HG03280 (cell line): Measurements from ENCODE around the gene NXNL2.
A peak's percentile ranks its signal among the peaks of the same experiment; 100 is the strongest.

ENCODE experiments used
- ATAC-seq: cut with Tn5 transposase; IDR thresholded peaks from one replicate; pipeline ENCODE4 v1.9.1; 2021; ENCODE audit warnings: mild to moderate bottlenecking, moderate library complexity; ENCODE audit not compliant: unreplicated experiment

The NXNL2 gene

GRCh38 chr9:88577256-88578120 lies 42.5 kb downstream of the NXNL2 start:
- no peak for ATAC-seq

DNA sequence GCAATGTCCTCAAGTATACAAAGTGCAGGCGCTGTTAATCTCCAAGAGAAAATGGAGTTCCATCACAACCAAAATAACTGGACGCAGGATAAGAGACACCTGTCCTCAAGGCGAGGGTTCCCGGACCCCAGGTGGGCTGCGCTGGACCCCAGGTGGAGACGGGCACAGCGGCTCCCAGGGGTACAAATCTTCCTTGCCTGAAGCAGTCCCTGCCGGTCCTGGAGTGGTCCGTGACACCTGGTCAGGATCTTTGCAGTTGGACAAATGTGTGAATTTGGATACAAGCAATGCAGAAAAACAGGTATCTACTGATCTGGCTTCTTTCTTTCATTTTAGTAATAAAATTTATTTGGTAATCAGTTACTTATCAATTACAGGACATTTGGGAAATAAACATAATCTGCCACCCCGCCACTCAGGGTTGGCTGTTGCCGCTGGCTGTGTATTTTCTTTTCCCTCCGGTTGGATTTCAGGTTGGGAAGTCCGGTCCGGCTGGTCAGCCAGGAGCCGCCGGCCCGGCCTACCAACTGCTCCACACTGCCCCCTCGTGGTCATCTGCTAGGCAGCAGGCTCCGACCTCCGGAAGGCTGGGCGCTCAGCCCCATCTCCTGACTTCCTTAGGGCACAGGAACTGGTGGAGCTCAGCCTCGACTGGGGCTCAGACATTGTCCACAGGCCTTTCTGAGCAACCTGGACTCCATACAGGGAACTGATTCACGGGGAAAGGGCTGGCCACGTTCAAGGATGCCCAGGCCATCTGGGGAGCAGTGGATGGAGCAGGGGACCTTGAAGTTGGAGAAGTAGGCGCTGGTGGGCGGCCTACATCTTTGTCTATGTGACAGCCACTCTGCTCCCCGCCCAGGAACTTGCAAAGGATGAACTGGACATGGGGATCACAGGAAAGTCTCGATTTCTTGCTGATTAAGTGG lies 43.4 kb downstream of the NXNL2 start:
- ATAC-seq = peak; percentile 86

- no peak for ATAC-seq
Measured at GRCh38 chr9:88579050-88579715, 44.2 kb downstream of the NXNL2 start.

DNA sequence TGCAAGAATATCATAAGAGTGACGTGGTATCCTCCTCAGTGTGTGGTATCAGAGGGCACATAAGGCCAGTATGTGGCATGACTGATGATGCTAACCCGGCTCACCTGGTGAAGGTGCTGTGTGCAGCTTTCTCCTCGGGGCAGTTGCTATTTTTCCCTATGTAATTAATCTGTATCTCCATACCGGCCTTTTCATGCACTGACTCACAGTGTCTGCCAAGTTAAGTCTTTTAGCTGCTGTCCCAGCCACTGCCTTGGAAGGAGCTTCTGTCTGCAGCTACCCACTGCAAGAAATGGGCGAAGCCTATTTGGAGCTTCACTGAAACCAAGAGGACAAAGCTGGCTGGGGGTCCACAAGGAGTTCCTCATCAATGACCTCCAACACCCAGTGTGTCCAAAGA lies 46.0 kb downstream of the NXNL2 start:
- no peak for ATAC-seq

DNA sequence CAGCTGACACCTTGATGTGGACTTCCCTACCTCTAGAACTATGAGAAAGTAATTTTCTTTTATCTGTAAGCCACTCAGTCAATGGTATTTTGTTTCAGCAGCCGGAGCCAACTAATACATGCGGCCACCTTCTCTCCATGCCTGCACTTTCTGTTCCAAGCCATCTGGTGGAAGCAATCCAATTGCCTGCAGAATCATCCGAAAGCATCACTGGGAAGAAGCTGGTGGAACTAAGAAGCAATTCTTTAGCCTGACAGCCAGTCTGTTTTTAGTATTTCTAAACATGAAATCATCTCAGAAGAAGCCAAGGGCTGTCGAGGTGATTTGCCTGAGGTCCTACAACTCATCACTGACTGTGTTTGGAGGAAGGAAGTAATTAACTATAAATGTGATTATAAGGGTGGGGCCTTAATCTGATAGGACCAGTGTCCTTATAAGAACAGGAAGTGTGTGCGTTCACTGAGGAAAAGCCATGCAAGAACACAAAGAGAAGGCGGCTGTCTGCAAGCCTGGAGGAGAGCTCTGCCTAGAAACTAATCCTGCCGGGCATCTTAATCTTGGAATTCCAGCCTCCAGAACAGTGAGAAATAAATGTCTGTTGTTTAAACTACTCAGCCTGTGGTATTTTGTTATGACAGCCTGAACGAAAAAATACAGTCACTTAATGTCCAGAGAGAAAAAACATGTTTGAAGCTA lies 49.1 kb downstream of the NXNL2 start:
- ATAC-seq = no peak

DNA sequence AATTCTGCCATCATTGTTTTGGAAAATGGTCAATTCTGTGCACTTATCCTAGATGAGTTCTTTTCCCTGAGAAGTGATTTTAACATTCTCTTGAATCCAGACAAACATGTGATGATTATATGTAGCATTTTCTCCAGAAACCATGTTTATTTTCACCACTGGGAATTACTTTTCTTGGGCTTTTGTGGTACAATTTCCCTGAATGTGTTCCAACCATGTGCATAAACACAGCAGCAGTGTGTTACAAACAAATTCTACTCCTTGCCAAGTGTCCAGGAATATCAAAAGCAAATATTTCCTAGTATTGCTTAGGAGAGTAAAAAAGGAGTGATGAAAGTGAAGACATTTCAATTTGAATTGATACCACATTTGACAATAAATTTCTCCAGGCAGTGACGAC lies 50.4 kb downstream of the NXNL2 start:
- ATAC-seq = no peak

DNA sequence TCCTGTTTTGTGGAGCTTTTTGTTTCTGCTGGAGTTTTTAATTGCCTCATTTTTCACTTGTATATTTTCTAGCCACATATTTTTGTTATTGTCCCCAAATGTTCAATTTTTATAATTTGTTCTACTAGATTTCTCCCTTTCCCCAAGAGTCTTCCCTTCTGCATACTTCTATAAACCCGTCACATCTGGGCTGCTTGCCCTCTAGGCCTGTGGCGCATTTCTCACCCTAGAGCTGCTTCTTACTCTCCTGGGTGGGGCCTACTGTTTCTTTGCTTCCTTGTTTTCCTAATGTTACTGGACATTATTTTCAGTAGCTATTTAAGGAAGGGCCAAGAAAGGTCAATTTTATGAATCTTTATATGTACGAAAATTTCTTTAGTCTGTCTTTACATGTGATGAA lies 51.5 kb downstream of the NXNL2 start:
- ATAC-seq = no peak

- ATAC-seq = no peak
Measured at GRCh38 chr9:88587182-88587581, 52.2 kb downstream of the NXNL2 start.

DNA sequence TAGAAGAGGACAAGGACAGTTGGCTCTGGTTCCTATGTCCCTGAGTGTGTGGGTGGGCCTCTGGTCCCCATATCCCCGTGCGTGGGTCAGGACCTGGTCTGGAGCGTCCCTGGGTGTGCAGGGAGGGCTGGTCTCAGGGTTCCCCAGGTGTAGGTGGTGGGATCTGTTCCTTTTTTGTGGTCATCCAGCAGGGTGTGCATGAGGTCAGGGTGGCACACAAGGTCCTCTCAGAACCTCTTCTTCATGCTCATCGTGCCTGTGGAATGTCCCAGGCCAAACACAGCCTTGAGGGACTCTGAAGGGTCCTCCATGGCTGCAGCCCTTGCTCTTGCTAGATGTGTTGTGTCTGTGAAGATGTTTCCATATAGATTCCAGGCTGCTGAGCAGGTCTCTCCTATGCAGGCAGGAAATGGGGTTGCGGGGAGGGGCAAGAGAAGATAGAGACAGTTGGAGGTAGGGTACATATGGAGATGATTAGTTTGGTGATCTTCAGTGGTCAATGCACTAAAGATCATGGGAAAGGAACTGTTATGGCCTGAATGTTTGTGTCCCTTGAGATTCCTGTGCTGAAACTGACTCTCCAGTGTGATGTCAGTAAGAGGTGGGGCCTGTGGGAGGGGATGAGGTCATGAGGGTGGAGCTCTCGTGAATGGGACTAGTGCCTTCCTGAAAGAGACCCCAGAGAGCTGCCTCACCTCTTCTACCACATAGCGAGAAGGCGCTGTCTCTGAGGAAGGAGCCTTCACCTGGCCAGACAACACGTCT lies 53.1 kb downstream of the NXNL2 start:
- no peak for ATAC-seq

- no peak for ATAC-seq
Measured at GRCh38 chr9:88589656-88590055, 54.7 kb downstream of the NXNL2 start.

GRCh38 chr9:88590558-88591146 lies 55.7 kb downstream of the NXNL2 start:
- ATAC-seq = no peak

- ATAC-seq = peak; percentile 68
Measured at GRCh38 chr9:88593537-88594185, 58.7 kb downstream of the NXNL2 start.
